Vagina (tissue), 2 donors: ENCODE measurements around the gene SNAP23.

Source experiments
- CTCF ChIP-seq, 3 experiments: fragments of 450-650 bp in 2 of 3; fragments of 200-600 bp in 1 of 3; sonication (generic) in 1 of 3; IDR thresholded peaks; one replicate each; pipeline ENCODE4 v1.5.1; 2017 to 2019; ENCODE audit warnings: antibody characterized with exemption in 3 of 3, mild to moderate bottlenecking in 2 of 3, moderate library complexity in 2 of 3
- POLR2A ChIP-seq, 2 donors: fragments of 450-650 bp; IDR thresholded peaks; one replicate each; pipeline ENCODE4 v1.6.1; 2017; ENCODE audit warnings: antibody characterized with exemption in 2 of 2, mild to moderate bottlenecking in 2 of 2, moderate library complexity in 2 of 2
- POLR2AphosphoS5 ChIP-seq, 2 donors: sonication (generic); formaldehyde crosslinking; IDR thresholded peaks; one replicate each; pipeline ENCODE4 v1.9.0; 2017; ENCODE audit warnings: antibody characterized with exemption in 2 of 2, mild to moderate bottlenecking in 2 of 2, low read depth in 1 of 2; ENCODE audit not compliant: insufficient read depth in 1 of 2

GRCh38 chr15:42483677-42484076 is 11.8 kb upstream of the SNAP23 start:
- TF ChIP-seq CTCF (IDR thresholded peaks at IDR 0.05) (no peak), POLR2AphosphoS5 (IDR thresholded peaks at IDR 0.05; ENCODE audit: insufficient read depth in 1 of 2, low read depth in 1 of 2) (no peak), POLR2A (IDR thresholded peaks at IDR 0.05) (no peak)
